NCI-H460 (cell line): ENCODE measurements around the gene TEC. TPM values are rescaled to one million over a fixed set of nuclear protein-coding genes. Genes with fewer than 3 reads are reported as not detected.
A peak's percentile ranks its signal among the peaks of the same experiment; 100 is the strongest.

Source experiments
- DNase-seq: peaks from one replicate; pipeline ENCODE4 v3.0.0-alpha.2; 2016; ENCODE audit warnings: low read depth; ENCODE audit errors: extremely low read depth
- total RNA-seq: library from RNA; depleted of rRNA; stranded (reverse); fragments of >200 nt; shearing (Covaris generic); gene quantifications from 2 replicates; pipeline ENCODE4 v1.2.3, GENCODE V29; 2014

The TEC gene
- total RNA-seq, 1 experiment from 2014 or later: 2.9 TPM

- no peak for DNase-seq
Measured at GRCh38 chr4:48130100-48130499, 139.5 kb downstream of the TEC start.

GRCh38 chr4:48129307-48130014 is 140.2 kb downstream of the TEC start:
- DNase-seq: no peak

GRCh38 chr4:48127682-48128404 is 141.8 kb downstream of the TEC start:
- peak; percentile 56 for DNase-seq

- DNase-seq: no peak
Measured at GRCh38 chr4:48127231-48127630, 142.4 kb downstream of the TEC start.

- DNase-seq: no peak
Measured at GRCh38 chr4:48126621-48127020, 143.0 kb downstream of the TEC start.

GRCh38 chr4:48124870-48125269 is 144.8 kb downstream of the TEC start:
- no peak for DNase-seq

GRCh38 chr4:48122756-48123155 is 146.9 kb downstream of the TEC start:
- DNase-seq: no peak

GRCh38 chr4:48121180-48121579 is 148.5 kb downstream of the TEC start:
- DNase-seq: no peak

GRCh38 chr4:48120132-48120531 is 149.5 kb downstream of the TEC start:
- DNase-seq: no peak

- DNase-seq: no peak
Measured at GRCh38 chr4:48119646-48120045, 150.0 kb downstream of the TEC start.

- DNase-seq: no peak
Measured at GRCh38 chr4:48118081-48118480, 151.6 kb downstream of the TEC start.

- DNase-seq: no peak
Measured at GRCh38 chr4:48116582-48116981, 153.1 kb downstream of the TEC start.

- no peak for DNase-seq
Measured at GRCh38 chr4:48114412-48114811, 155.2 kb downstream of the TEC start.

- DNase-seq: no peak
Measured at GRCh38 chr4:48112017-48112667, 157.5 kb downstream of the TEC start.

GRCh38 chr4:48110452-48110978 is 159.1 kb downstream of the TEC start:
- no peak for DNase-seq

GRCh38 chr4:48109413-48110263 is 160.0 kb downstream of the TEC start:
- peak; percentile 54 for DNase-seq

- DNase-seq: no peak
Measured at GRCh38 chr4:48108309-48109073, 161.1 kb downstream of the TEC start.

GRCh38 chr4:48105230-48105629 is 164.4 kb downstream of the TEC start:
- no peak for DNase-seq

GRCh38 chr4:48103483-48104139 is 166.0 kb downstream of the TEC start:
- no peak for DNase-seq
